Measurements from ENCODE around the gene EFNA5. TPM values are rescaled to one million over a fixed set of nuclear protein-coding genes. Genes with fewer than 3 reads are reported as not detected.

Gene EFNA5
- total RNA-seq, 1 experiment from 2014 or later = 42.7 TPM

GRCh38 chr5:107593009-107593408, 77.7 kb downstream of the EFNA5 start:
- Histone ChIP-seq H3K27me3 (ENCODE audit: insufficient read depth, low read depth) (no peaks in the 10 kb centered on the region), H3K9me2 (ENCODE audit: insufficient read depth) (no peaks in the 10 kb centered on the region), H3K79me2 (ENCODE audit: low read depth) (peaks cover 95% of the 10 kb centered on the region), H3K9me3 (ENCODE audit: insufficient read depth, low read depth) (no peaks in the 10 kb centered on the region; the same call in 1 of the 2 replicates), H3K36me3 (ENCODE audit: low read depth) (0 out of 2 replicates have a peak, but pooled peaks cover 7% of the 10 kb centered on the region), H2AFZ (no peak overlapping the region), H3K27ac (peak overlapping the region; percentile 18; the same call in 1 of the 2 replicates), H3F3A (ENCODE audit: insufficient read depth, low read depth) (peaks cover 4% of the 10 kb centered on the region; the same call in 1 of the 2 replicates), H4K20me1 (ENCODE audit: insufficient read depth) (peaks cover 10% of the 10 kb centered on the region), H3K4me3 (no peak overlapping the region), H3K4me2 (no peak overlapping the region), H3K4me1 (replicated peaks; ENCODE audit: insufficient read depth) (peaks cover 9% of the 10 kb centered on the region)
- intact Hi-C loops (cut with micrococcal nuclease; ENCODE audit: unreplicated experiment) = no loop called here
- BruUV-seq (replicated peaks) = no TSS peak
- no peak for DNase-seq
- POLR2A ChIA-PET (ENCODE audit: unreplicated experiment) = no interaction called here
- TF ChIP-seq CTCF (conservative IDR thresholded peaks at IDR 0.05) (no peak), EZH2 (IDR thresholded peaks at IDR 0.05; ENCODE audit: low read depth) (no peak)
- CTCF ChIA-PET = no interaction called here

GRCh38 chr5:107592515-107592914, 78.2 kb downstream of the EFNA5 start:
- ChIA-PET CTCF (no interaction called here), POLR2A (ENCODE audit: unreplicated experiment) (no interaction called here)
- no peak overlapping the region for H3K4me3 ChIP-seq
- no peaks in the 10 kb centered on the region for H3K9me2 ChIP-seq (ENCODE audit: insufficient read depth)
- no peak overlapping the region for H2AFZ ChIP-seq
- no peaks in the 10 kb centered on the region for H3K27me3 ChIP-seq (ENCODE audit: insufficient read depth, low read depth)
- DNase-seq = no peak
- H3K36me3 ChIP-seq (ENCODE audit: low read depth) = 0 out of 2 replicates have a peak, but pooled peaks cover 7% of the 10 kb centered on the region
- no peak overlapping the region for H3K4me2 ChIP-seq
- peaks cover 10% of the 10 kb centered on the region for H4K20me1 ChIP-seq (ENCODE audit: insufficient read depth)
- H3K27ac ChIP-seq = peak overlapping the region; percentile 18; the same call in 1 of the 2 replicates
- TF ChIP-seq EZH2 (IDR thresholded peaks at IDR 0.05; ENCODE audit: low read depth) (no peak), CTCF (conservative IDR thresholded peaks at IDR 0.05) (no peak)
- H3K79me2 ChIP-seq (ENCODE audit: low read depth) = peaks cover 95% of the 10 kb centered on the region
- intact Hi-C loops (cut with micrococcal nuclease; ENCODE audit: unreplicated experiment) = no loop called here
- H3K4me1 ChIP-seq (replicated peaks; ENCODE audit: insufficient read depth) = peaks cover 9% of the 10 kb centered on the region
- no TSS peak for BruUV-seq (replicated peaks)
- peaks cover 4% of the 10 kb centered on the region; the same call in 1 of the 2 replicates for H3F3A ChIP-seq (ENCODE audit: insufficient read depth, low read depth)
- no peaks in the 10 kb centered on the region; the same call in 1 of the 2 replicates for H3K9me3 ChIP-seq (ENCODE audit: insufficient read depth, low read depth)

GRCh38 chr5:107590686-107591085, 80.1 kb downstream of the EFNA5 start:
- H3K4me1 ChIP-seq (replicated peaks; ENCODE audit: insufficient read depth) = peaks cover 9% of the 10 kb centered on the region; the same call in 1 of the 2 replicates
- ChIA-PET CTCF (no interaction called here), POLR2A (ENCODE audit: unreplicated experiment) (interaction anchor here (0.5 to 0.9 kb wide), 2 partner anchors 38 to 1324 kb away, joined by 3 to 6 read pairs; no protein-coding TSS in a partner anchor)
- no peaks in the 10 kb centered on the region for H3K27me3 ChIP-seq (ENCODE audit: insufficient read depth, low read depth)
- DNase-seq = no peak
- H3K9me2 ChIP-seq (ENCODE audit: insufficient read depth) = no peaks in the 10 kb centered on the region
- H3K4me2 ChIP-seq = no peak overlapping the region
- intact Hi-C loops (cut with micrococcal nuclease; ENCODE audit: unreplicated experiment) = no loop called here
- no peak overlapping the region for H3K4me3 ChIP-seq
- no TSS peak for BruUV-seq (replicated peaks)
- TF ChIP-seq CTCF (conservative IDR thresholded peaks at IDR 0.05) (no peak), EZH2 (IDR thresholded peaks at IDR 0.05; ENCODE audit: low read depth) (no peak)
- peaks cover 4% of the 10 kb centered on the region; the same call in 1 of the 2 replicates for H3F3A ChIP-seq (ENCODE audit: insufficient read depth, low read depth)
- H3K36me3 ChIP-seq (ENCODE audit: low read depth) = no peaks in the 10 kb centered on the region
- H3K79me2 ChIP-seq (ENCODE audit: low read depth) = peaks cover 94% of the 10 kb centered on the region
- no peak overlapping the region for H2AFZ ChIP-seq
- peaks cover 6% of the 10 kb centered on the region for H4K20me1 ChIP-seq (ENCODE audit: insufficient read depth)
- H3K9me3 ChIP-seq (ENCODE audit: insufficient read depth, low read depth) = no peaks in the 10 kb centered on the region; the same call in 1 of the 2 replicates
- H3K27ac ChIP-seq = no peak overlapping the region

All from PC-9 (cell line).